ENCODE data around the gene PPIL6.

PPIL6 gene

DNA sequence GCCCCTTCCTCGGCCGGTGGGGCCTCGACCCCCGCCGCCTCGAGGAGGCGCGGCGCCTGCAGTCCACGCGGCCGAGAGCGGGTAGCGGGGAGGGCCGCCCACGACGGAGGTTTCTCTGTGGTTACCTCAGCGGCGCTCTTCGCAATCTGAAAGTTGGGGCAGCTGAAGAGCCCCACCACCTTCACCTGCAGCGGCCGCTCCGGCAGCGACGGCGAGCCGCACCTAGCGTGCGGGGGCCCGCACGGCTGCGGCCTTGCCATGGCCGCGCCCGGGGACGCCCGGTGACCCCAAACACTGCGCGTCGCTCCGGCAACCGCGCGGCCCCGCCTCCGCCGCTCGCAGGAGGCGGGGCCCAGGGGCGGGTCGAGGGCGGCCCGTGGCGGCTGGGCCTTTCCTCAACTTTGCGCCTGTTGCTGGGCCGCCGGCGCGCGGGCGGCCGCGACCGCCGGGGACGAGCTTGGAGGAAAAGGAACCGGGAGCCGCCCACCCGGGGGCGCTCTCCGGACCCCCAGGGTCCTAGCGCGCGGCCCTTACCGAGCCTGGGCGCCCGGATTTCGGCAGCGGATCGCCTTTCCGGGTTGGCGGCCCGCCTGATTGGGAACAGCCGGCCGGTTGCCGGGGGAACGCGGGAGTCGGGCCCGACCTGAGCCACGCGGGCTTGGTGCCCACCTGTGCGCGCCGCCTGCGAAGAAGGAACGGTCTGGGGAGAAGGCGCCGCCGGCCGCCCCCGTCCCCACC is at the start of gene PPIL6, which contains the start of gene SMPD2:
Gene PPIL6, minus strand, starts transcription at position 298 of the 738 bp plus-strand sequence. Its CDS starts 38 bp downstream, at position 260.
Gene SMPD2, plus strand, starts transcription at position 394 of the 738 bp plus-strand sequence. CDS start 398 bp downstream, outside the sequence.
- DNase-seq (ENCODE audit: low spot score), result peak; percentile 91

DNA sequence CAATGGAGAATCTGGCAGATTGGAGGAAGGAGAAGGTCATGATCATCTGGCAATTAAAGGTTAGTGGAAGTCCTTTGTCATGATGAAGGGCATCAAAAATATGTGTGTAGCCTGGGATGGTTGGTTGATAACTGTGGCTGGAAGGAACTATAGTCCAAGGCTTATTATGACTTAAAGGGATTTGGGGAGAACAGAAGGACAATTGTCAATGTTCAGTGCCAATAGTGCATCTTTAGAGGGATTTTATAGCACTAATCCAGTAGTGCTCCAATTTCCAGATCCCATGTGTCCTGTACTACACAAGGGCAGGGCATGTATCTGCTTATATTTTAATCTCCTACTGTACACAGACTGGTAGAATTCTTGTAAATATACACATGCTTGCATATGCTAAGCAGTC is 47.6 kb upstream of the PPIL6 start:
- no peak for DNase-seq (ENCODE audit: low spot score)

DNA sequence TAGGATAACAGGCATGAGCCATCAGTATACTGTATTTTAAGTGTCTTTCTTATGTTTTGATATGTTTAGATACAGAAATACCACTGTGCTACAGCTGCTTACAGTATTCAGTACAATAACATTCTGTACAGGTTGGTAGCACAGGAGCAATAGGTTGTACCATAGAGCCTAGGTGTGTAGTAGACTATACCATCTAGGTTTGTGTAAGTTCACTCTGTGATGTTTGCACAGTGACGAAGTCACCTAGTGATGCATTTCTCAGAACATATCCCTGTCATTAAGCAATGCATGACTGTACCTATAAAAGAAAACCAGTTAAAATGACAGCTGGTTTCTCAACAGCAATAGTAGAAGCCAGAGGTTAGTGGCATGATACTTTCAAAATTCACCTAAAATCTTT is 45.6 kb upstream of the PPIL6 start:
- peak; percentile 56 for DNase-seq (ENCODE audit: low spot score)

DNA sequence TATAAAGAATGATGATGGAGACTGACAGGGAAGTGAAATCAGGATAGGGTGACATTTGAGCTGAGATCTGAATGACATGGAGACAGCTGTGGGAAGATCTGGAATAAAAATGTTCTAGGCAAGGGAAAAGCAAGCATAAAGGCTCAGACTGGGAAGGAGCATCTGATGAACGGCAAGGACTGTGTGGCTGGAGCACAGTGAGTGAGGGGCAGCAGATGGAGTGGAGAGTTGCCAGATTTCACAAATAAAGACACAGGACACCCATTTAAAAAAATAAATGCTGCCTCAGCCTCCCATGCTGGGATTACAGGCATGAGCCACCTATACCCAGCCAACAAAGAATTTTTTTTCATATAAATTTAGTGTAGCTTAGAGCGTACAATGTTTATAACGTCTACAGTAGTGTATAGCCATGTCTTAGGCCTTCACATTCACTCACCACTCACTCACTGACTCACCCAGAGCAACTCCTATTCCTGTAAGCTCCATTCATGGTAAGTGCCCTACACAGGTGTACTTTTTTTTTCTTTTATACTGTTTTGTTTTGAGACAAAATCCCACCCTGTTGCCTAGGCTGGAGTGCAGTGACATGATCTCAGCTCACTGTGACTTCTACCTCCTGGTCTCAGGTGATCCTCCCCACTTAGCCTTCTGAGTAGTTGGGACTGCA is 45.0 kb upstream of the PPIL6 start:
- DNase-seq (ENCODE audit: low spot score), result no peak

DNA sequence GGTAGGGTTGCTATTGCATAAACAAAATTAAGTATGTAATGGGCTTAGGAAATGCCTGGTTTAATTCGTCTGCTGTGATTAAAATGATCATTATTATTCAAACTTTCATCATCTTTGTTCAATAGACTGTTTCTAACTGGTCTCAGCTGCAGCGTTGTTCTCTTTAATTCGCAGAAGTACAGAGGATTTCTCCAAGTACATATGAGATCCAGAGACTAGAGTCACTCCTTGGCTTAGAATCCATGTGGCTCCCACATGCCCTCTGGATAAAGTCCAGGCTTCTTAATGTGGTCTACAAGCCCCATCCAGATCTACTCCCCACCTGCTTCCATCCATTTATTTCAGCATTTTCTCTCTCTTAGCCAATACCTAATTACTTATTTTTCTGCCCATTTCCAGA is 43.7 kb upstream of the PPIL6 start:
- no peak for DNase-seq (ENCODE audit: low spot score)

DNA sequence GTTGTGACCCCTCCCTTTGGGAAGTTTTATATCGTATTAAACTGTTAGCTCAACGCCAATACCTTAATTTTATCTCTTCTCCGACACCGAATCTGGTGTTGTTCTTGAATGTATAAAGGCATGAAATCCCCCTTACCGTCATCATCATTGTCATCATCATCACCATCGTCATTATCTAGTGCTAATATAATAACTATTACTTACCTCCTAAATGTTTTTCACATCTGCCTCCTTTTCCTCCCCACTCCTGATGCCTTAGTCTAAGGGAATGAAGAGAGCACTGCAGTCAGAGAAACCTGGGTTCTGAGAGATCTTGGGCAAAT is 43.3 kb upstream of the PPIL6 start:
- no peak for DNase-seq (ENCODE audit: low spot score)

DNA sequence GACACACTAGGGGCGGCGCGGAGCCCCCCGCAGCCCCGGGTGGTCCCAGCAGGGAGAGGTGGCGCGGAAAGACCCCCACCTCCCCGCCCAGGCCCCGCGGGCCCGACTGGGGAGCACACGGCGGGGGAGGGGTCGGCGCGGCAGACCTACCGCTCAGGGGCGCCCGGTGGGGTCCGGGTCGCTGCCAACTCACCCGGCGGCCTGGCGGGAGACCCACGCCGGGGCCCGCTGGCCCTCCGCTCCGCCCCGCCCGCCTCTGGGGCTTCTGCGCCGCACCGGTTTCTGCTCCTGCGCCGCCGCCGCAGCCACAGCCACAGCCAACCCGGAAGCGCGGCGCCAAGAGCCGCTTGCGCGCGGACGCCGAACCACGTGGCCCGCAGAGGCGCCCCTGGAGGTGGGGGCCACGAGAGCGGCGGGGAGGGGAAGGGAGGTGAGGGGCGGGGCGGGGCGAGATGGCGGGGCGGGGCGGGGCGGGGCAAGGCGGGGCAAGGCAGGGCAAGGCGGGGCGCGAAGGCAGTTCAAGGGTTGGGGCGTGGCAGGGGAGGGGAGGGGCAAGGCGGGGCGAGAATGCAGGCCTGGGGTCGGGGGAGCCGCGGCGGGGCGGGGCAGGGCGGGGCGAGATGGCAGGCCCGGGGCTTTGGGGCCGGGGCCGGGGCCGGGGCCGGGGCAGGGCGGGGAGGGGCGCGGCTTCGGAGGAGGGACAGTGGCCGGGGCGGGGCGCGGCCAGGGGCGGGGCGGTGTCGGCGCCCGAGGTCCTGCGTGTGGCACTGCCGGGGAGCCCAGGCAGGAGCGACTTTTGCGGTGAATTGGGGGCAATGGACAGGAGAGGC is 42.7 kb upstream of the PPIL6 start, which contains the start of gene ZBTB24:
Gene ZBTB24, minus strand, starts transcription at position 315 of the 830 bp plus-strand sequence. CDS start 1,193 bp downstream, outside the sequence.
- DNase-seq (ENCODE audit: low spot score), result peak; percentile 93

DNA sequence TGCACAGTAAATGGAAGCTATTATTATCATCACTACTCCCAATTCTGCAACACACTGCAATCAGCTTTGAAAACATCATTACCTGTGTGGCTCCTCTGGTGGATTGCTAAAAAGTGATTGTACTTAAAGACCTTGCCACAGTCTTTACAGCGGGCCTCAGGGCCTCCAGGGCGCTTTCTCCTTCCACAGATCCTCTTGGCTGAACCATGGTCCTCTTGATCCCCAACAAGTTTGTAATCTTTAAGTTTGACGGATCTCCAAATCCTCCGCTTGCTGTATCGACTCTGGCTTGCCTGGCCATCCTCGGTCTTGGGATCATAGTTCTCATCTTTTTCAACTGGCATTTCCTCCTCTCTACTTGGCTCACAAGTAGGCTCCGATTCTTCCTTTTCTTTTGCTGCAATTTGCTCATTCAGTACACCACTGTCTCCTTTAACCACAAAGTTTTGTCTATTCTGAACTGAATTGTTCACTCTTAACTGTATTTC is 40.6 kb upstream of the PPIL6 start:
- DNase-seq (ENCODE audit: low spot score), result no peak

DNA sequence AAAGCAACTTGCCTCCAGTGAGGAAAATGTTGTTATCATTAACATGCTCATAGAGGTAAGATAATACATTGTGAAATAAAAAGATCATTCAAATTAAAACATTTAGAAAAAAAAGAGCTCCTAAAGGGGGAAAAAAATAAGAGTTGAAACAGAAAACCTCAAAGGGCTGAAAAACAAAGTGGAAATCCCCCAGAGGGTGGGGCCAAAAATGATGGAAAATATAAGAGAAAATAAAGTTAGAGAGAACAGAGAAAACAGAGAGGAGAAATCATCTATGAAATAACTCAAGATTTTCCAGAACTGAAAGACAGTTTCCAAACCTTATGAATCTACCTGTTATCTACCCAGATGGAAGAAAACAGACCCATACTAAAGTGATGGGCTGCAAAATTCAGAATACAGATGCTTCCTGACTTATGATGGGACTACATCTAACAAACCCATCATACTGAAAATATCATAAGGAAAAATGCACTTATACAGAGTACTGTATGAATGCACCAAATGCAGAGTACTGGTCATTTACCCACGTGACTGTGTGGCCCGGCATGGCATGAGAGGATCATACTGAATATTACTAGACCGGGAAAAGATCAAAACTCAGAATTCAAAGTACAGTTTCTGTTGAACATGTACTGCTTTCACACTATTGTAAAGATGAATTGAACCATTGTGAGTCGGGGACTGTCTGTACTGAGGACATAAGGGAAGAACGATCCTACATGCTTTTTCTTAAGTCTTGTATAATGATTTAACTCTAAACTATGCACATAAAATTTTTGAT is 38.6 kb upstream of the PPIL6 start:
- no peak for DNase-seq (ENCODE audit: low spot score)

DNA sequence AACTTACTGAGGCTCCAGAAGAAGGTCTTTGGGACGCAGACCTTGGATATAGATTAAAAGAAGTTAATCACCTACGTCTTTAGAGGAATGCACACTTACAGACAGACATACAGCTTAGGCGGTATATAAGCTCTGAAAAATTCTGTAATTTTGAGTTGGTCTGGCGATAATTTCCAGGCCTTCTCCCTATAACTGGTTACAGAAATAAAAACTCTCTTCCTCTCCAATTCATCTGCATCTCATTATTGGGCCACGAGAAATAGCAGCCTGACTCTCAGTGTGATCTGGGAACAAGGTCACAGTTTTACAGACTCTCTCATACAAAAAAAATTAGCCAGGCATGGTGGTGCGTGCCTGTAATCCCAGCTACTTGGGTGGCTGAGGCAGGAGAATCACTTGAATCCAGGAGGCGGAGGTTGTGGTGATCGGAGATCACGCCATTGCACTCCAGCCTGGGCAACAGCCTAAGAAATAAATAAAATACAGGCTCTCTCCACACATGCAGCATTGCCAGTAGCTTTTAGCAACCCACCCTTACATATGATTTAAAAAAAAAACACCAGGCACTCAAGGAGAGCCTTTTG is 37.9 kb upstream of the PPIL6 start:
- no peak for DNase-seq (ENCODE audit: low spot score)

DNA sequence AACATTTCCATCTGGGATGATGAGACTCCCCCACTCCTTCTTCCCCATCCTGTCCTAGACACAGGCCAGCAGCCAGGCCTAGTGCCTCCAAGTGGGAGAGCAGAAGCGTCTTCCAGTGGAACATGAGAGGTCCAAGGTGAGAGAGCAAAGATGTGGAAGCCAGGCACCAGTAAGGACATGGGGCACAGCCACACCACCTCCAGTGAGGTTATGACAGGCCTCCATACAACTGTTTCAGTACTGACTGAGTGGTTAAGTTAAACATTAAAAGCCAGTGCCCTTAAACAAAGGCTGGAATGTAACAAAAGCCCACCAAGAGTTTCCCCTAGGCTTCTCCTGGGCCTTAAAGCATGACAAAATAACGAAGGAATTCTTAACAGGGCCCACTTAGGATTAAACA is 37.3 kb upstream of the PPIL6 start:
- peak; percentile 64 for DNase-seq (ENCODE audit: low spot score)

DNA sequence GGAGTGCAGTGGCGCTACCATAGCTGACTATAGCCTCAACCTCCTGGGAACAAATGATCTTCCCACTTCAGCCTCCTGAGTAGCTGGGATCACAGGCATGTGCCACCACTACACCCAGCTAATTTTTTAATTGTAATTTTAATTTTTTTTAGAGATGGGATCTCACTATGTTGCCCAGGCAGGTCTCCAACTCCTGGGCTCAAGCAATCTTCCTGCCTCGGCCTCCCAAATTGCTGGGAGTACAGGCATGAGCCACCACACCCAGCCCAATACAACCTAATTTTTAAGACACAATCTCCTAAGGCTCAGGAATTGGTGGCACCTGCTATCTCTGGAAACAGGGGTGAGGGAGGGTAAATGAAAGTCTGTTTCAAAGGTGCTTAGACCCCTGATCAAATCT is 36.8 kb upstream of the PPIL6 start:
- DNase-seq (ENCODE audit: low spot score), result no peak

DNA sequence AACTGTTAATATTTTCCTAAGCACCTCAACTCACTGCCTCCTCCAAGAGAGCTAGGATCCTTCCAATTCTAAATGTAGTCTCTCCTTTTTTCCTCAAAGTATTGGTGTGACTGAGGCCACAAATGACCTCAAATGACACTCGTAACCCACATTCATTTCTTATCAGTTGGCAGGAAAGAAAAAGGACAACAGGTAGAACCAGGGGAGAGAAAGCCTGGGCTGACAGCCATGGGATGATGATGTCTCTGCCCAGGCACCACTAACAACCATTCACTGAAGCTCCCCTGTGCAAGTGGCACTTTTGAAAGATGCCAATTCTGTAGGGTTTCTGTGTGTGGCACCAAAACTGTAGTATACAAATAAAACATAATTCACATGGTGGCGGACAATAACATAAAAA is 35.2 kb upstream of the PPIL6 start:
- DNase-seq (ENCODE audit: low spot score), result no peak

DNA sequence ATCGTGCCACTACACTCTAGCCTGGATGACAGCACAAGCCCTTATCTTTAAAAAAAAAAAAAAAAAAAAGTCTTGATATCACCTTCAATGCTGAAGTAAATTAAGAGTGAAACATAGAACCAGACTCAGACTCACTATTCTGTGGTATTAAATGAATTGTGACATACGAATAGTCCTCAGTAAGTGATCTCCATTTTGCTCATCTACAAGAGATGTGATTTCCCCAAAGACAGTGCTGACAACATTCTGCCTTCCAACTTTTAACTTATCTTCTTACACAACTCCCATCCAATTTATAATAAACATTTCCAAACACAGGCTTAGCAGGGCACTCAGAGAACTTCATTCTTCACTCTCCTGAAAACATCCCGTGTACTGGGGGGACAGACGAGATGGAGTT is 34.6 kb upstream of the PPIL6 start:
- DNase-seq (ENCODE audit: low spot score), result no peak

DNA sequence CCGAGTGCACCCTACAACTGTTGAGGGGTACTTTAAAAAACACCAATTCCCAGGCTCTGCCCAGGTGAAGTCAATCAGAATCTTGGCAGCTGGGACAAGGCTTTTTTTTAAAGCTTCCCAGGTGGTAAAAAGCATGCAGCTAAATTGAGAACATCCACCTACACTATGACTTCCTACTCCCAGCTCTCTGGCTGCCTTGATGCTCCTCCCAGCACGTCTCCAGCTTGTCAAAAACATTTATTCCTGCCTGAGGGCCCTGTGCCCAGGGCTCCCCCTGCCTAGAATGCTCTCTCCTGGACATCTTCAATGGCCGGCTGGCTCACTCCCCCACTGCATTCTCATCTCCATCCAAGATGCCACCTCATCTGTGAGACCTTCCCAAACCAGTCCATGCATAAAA is 32.7 kb upstream of the PPIL6 start:
- no peak for DNase-seq (ENCODE audit: low spot score)

DNA sequence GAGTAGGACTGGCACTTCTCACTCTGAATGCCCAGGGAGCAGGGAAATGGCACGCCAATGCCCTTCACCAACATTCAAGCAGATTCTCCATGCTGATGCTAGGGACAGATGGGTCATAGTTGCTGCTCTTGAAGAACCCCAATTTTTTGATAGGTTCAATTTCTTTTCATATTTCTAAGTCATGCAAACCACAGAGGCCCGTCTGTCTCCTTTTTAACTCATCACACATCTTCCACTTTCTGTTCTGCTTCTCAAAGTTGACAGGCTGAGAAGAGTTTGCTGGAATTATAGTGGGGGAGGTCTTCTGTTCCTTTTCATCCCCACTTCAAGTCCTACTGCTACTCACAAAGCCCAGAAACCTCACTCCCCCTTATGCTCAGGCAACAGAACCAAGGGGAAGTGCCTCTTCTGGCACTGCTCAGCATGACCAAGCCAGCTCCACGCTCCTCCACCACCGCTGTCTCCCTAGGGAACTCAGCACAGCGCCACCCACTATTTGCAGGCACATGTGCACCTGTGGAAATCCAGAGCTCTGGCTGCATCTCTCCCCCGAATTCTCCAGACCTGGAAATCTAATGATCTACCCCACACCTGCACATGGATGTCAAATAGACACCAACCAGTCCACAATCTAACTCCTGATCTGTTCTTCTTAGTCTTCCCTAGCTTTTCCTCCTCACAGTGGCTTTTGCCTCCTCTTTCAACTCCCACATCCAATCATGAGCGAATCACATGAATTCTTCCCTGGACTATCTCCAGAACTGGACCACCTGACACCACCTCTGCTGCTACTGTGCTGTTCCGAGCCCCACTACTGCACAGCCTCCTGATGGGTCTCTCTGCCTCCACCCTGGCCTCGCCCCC is 31.9 kb upstream of the PPIL6 start:
- DNase-seq (ENCODE audit: low spot score), result no peak

DNA sequence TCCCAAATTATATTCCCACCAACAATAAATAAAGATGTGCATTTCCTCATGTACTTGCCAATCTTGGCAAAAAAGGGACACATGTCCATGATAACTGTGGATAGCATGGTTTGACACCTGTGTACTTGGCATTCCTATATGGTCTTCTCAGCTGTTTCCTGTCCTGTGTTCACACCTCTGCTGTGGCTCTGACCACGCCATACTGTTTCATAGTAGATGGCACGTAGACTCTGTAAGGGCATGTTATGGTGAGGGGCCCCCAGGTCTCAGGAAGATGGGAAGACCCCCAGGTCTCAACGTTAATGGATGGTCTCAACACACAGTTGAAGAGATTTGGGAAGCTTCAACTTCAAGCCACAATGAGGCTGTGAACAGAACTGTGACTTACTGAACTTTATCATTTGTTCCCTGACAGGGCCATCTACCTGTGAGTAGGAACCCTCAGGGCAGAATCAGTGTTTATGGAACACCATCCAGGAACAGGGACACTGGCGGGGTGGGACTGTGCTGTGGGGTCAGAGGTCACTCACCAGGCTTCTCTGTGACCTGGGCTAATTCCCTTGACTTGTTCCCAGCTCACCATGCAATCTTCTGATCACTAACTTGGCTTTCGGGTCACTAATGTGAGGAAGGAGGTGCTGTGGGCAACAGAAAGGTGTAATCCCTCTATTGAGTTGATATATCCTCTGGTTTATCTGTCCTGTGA is 30.8 kb upstream of the PPIL6 start:
- DNase-seq (ENCODE audit: low spot score), result no peak

DNA sequence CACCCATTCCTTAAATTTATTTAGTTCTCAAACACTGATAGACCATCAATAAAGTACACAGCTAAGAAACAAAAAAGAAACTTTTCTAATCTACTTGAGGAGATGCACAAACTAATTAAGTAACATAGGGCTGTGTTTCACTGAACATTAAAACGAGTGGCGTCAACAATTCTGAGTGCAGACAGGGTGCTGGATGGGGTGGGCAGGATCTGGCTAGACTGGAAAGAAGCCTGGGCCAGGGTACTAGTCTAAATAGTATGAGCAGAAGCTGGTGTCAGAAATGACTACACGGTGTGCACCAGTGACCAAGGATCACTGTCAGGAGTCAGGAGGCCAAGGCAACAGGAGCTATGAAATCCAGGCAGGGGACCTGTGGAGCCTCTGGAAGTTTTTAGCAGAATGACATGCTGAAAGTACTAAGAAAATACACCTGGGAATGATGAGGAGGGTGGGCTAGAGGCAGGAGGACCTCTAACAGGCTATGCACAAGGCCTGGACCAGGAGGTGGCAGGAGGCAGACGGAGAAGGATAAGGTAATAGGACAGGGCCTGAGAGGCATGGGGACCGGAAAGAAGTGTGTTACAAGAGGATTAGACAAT is 29.3 kb upstream of the PPIL6 start:
- no peak for DNase-seq (ENCODE audit: low spot score)

DNA sequence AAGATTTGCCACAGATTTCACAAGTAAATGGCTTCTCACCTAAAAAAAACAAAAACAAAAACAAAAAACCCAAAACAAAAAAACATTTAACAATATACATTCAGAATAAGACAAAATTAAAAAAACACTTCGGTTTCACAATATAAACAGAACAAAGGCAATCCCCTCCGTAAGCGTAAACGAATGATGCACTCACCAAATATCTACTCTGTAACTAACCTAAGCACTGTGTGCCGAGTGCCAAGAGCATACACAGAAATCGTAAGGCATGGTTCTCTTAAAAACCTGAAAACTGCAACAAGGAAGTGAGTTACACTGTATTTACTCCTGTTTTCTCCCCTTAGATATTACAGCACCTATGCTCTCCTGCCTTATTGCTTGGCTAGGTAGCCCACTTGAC is 27.3 kb upstream of the PPIL6 start:
- no peak for DNase-seq (ENCODE audit: low spot score)
